ENCODE results near the gene ITGA5.

ITGA5 gene

GRCh38 chr12:54393743-54394142 is 25.3 kb downstream of the ITGA5 start:
- no peak overlapping the region for H3K4me3 ChIP-seq (ENCODE audit: low read depth, low read length)
- no peak for TF ChIP-seq CTCF (IDR thresholded peaks at IDR 0.05; ENCODE audit: borderline replicate concordance, insufficient read depth, low read depth, low read length)

- no peak for TF ChIP-seq CTCF (IDR thresholded peaks at IDR 0.05; ENCODE audit: borderline replicate concordance, insufficient read depth, low read depth, low read length)
- no peak overlapping the region for H3K4me3 ChIP-seq (ENCODE audit: low read depth, low read length)
Observed at GRCh38 chr12:54393207-54393609, 25.9 kb downstream of the ITGA5 start.

GRCh38 chr12:54392485-54393206 is 26.4 kb downstream of the ITGA5 start:
- no peak for TF ChIP-seq CTCF (IDR thresholded peaks at IDR 0.05; ENCODE audit: borderline replicate concordance, insufficient read depth, low read depth, low read length)
- no peak overlapping the region for H3K4me3 ChIP-seq (ENCODE audit: low read depth, low read length)

GRCh38 chr12:54390668-54391551 is 28.2 kb downstream of the ITGA5 start:
- TF ChIP-seq CTCF (IDR thresholded peaks at IDR 0.05; ENCODE audit: borderline replicate concordance, insufficient read depth, low read depth, low read length): peak; percentile 41; the same call in 1 of the 2 replicates
- H3K4me3 ChIP-seq (ENCODE audit: low read depth, low read length): peak overlapping the region; percentile 65

GRCh38 chr12:54390176-54390667 is 28.8 kb downstream of the ITGA5 start:
- H3K4me3 ChIP-seq (ENCODE audit: low read depth, low read length): peak overlapping the region; percentile 65
- TF ChIP-seq CTCF (IDR thresholded peaks at IDR 0.05; ENCODE audit: borderline replicate concordance, insufficient read depth, low read depth, low read length): no peak

- H3K4me3 ChIP-seq (ENCODE audit: low read depth, low read length): no peak overlapping the region
- TF ChIP-seq CTCF (IDR thresholded peaks at IDR 0.05; ENCODE audit: borderline replicate concordance, insufficient read depth, low read depth, low read length): no peak
Observed at GRCh38 chr12:54389607-54390175, 29.4 kb downstream of the ITGA5 start.
